ENCODE measurements around the gene OR5H2. TPM values are rescaled to one million over a fixed set of nuclear protein-coding genes. Genes with fewer than 3 reads are reported as not detected.
A peak's percentile ranks its signal among the peaks of the same experiment; 100 is the strongest.

The OR5H2 gene
- total and polyA plus RNA-seq, 10 of the 15 experiments (the other 5 are each of a cell fraction or from before 2014, with no cell fraction given) = 1.7 TPM; not detected in 9

- no peak for TF ChIP-seq ZBTB33 (IDR thresholded peaks at IDR 0.05)
Observed at GRCh38 chr3:98325055-98325454, 42.8 kb downstream of the OR5H2 start (continued).

DNA sequence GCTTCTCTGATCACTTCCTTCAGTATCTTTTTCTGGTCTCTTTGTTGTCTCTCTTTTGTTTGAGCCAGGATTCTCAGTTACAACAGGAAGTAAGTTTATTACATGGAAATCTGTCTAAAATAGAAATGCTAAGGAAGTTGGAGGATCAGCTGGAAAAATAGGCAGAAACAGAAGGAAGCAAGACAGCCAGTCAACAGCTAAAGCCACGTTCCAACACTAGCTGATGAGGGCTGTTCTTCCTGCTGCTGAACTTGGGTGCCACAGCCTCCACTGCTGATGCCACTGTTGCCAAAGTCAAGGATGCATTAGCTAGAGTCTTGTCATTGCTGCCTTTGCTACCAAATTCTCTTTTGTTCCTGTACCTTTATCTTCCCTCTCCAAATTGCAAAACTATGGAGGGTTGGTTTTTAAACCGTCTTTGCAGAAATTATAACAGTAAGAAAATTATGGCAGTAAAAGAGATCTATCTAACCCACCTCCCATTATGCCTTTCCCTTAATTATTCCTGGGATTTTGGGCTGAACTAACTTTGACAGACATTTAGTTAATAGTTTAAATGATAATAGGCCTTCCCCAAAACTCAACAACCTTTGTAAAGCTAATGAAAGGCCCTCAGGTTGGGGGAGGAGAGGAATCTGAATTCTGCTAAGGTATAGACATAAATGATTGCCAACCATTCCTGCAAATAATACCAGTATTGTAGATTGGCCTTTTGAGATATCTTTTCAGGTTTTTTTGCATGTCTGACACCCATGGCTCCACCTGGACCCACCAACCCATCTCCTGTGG is 44.0 kb downstream of the OR5H2 start:
- BruUV-seq (replicated peaks) = no TSS peak
- in situ Hi-C loops (cut with MboI) = loop anchor here (5.0 to 25.0 kb wide), 3 partner anchors 139 to 486 kb away; no protein-coding TSS in a partner anchor
- intact Hi-C loops (cut with micrococcal nuclease; ENCODE audit: unreplicated experiment) = loop anchor here (5.0 kb wide), 1 partner anchor 94 kb away; no protein-coding TSS in a partner anchor

More for the DNA sequence above, 44.0 kb downstream of the OR5H2 start:
- Histone ChIP-seq H3K9ac (ENCODE audit: control insufficient read depth, insufficient read depth, low read length) (no peak overlapping the region), H3K9me3 (replicated peaks; ENCODE audit: control insufficient read depth, insufficient read depth, low read length) (no peaks in the 10 kb centered on the region), H3K4me1 (ENCODE audit: control insufficient read depth, insufficient read depth, low read length) (peaks cover 5% of the 10 kb centered on the region), H3K4me3 (no peak overlapping the region), H3K36me3 (ENCODE audit: control insufficient read depth in 2 of 2, insufficient read depth in 2 of 2, low read length in 1 of 2) (no peaks in the 10 kb centered on the region), H3K27me3 (replicated peaks in 1 of 2; ENCODE audit: control insufficient read depth in 2 of 2, insufficient read depth in 2 of 2, low read length in 1 of 2) (no peaks in the 10 kb centered on the region), H3K27ac (ENCODE audit: control insufficient read depth, insufficient read depth) (no peak overlapping the region), H4K20me1 (ENCODE audit: control insufficient read depth, insufficient read depth) (no peaks in the 10 kb centered on the region), H3K4me2 (ENCODE audit: control insufficient read depth, insufficient read depth) (no peak overlapping the region), H2AFZ (ENCODE audit: control insufficient read depth, low read depth, low read length) (peak overlapping the region; percentile 45; the same call in 1 of the 2 replicates), H3K79me2 (ENCODE audit: control insufficient read depth, insufficient read depth, low read length) (no peaks in the 10 kb centered on the region)
- ChIA-PET SMC1A (ENCODE audit: uncharacterized antibody, unreplicated experiment) (interaction anchor here (0.5 to 5.7 kb wide), 6 partner anchors 12 to 511 kb away, joined by 3 to 41 read pairs (median 4); no protein-coding TSS in a partner anchor), POLR2A (interaction anchor here (0.6 to 2.3 kb wide), 2 partner anchors 12 to 51 kb away, joined by 6 read pairs; no protein-coding TSS in a partner anchor), RAD21 (ENCODE audit: unreplicated experiment) (interaction anchor here (1.0 to 1.1 kb wide), 2 partner anchors 33 to 141 kb away, joined by 3 read pairs; no protein-coding TSS in a partner anchor), CTCF (interaction anchor here (0.6 to 3.1 kb wide), 12 partner anchors 12 to 1237 kb away, joined by 3 to 16 read pairs (median 4); no protein-coding TSS in a partner anchor)
- DNase-seq (ENCODE audit: low read depth, low spot score) (no peak), FAIRE-seq (no peak), ATAC-seq (no peak)
- TF ChIP-seq CEBPZ (IDR thresholded peaks at IDR 0.05; ENCODE audit: low read depth, low read length) = no peak
- TF ChIP-seq RBBP5 (conservative IDR thresholded peaks at IDR 0.05) = no peak
- TF ChIP-seq CHD1 (IDR thresholded peaks at IDR 0.05; ENCODE audit: low read depth, low read length) = no peak
- TF ChIP-seq YBX1 (IDR thresholded peaks at IDR 0.05) = no peak
- TF ChIP-seq MYC (IDR thresholded peaks at IDR 0.05; ENCODE audit: insufficient read depth, insufficient read length, insufficient replicate concordance, low read length, severe bottlenecking) = no peak
- TF ChIP-seq PAX5 (IDR thresholded peaks at IDR 0.05; ENCODE audit: borderline replicate concordance, low read depth, low read length) = no peak
- TF ChIP-seq SMAD5 (IDR thresholded peaks at IDR 0.05; ENCODE audit: low read depth) = no peak
- 42% methylated on average over 2 of the region's 2 CpGs for WGBS (ENCODE audit: insufficient coverage, insufficient replicate concordance, low lambda C conversion rate, missing lambda C conversion rate)

All from GM12878 (cell line).